Measurements from ENCODE around the gene CHST3.

The CHST3 gene

DNA sequence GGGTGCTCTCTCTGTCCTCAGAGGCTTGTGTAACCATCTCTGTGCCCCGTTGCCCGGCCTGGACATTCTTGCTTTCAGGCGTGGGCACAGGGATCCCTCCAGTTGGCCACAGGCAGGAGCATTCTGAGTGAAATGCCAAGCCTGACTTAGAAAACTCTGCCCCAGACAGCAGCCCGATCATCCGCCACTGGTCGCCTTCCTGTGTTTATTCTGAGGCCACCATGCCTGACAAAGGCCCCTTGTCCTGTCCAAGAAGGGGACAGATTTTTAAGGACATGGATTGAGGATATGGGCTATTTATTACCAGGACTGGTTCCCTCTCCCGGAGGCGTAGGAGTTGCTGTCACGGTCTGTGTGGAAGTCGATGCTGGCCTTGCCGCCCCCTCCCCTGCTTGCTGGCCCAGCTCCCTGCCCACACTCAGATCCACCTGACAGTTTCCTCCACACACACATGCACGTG is 69.9 kb downstream of the CHST3 start:
- Histone ChIP-seq H3K4me1 (ENCODE audit: control insufficient read depth in 1 of 2, insufficient read depth in 1 of 2, low read depth in 1 of 2, low read length in 1 of 2) (no peaks in the 10 kb centered on the region), H3K27me3 (peaks cover 8% of the 10 kb centered on the region), H3K27ac (no peak overlapping the region), H3K9me3 (no peaks in the 10 kb centered on the region), H3K36me3 (no peaks in the 10 kb centered on the region), H3K4me3 (ENCODE audit: low read depth in 1 of 2, low read length in 1 of 2) (no peak overlapping the region)
- TF ChIP-seq CTCF (IDR thresholded peaks at IDR 0.05), result no peak

GRCh38 chr10:72034761-72035160 is 70.6 kb downstream of the CHST3 start:
- no peak overlapping the region for H3K4me3 ChIP-seq (ENCODE audit: low read depth in 1 of 2, low read length in 1 of 2)
- H3K27me3 ChIP-seq, result peaks cover 5% of the 10 kb centered on the region
- H3K4me1 ChIP-seq (ENCODE audit: control insufficient read depth in 1 of 2, insufficient read depth in 1 of 2, low read depth in 1 of 2, low read length in 1 of 2), result no peaks in the 10 kb centered on the region
- H3K36me3 ChIP-seq, result no peaks in the 10 kb centered on the region
- no peak for TF ChIP-seq CTCF (IDR thresholded peaks at IDR 0.05)
- no peak overlapping the region for H3K27ac ChIP-seq
- H3K9me3 ChIP-seq, result no peaks in the 10 kb centered on the region

GRCh38 chr10:72035252-72035887 is 71.2 kb downstream of the CHST3 start:
- no peaks in the 10 kb centered on the region for H3K4me1 ChIP-seq (ENCODE audit: control insufficient read depth in 1 of 2, insufficient read depth in 1 of 2, low read depth in 1 of 2, low read length in 1 of 2)
- no peaks in the 10 kb centered on the region for H3K9me3 ChIP-seq
- no peaks in the 10 kb centered on the region for H3K27me3 ChIP-seq
- H3K27ac ChIP-seq, result no peak overlapping the region
- TF ChIP-seq CTCF (IDR thresholded peaks at IDR 0.05), result no peak
- no peak overlapping the region for H3K4me3 ChIP-seq (ENCODE audit: low read depth in 1 of 2, low read length in 1 of 2)
- no peaks in the 10 kb centered on the region for H3K36me3 ChIP-seq

DNA sequence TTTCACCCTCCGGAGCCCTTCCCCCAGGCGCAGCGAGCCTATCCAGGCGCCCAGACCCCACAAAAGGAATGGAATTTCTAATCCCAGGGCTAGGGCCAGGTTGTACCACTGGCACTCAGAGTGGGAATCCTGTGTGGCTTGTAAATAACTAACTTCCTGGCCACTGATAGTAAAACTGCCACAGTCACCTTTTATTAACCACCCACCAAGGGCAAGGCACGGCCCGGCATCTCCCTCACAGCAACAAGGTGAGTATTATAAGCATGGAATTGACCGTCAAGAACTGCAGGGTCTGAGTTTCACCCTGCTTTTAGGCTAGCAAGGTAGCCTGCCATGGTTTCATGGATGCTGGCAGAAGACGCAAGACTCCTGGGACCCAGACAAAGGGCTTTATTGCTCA is 73.1 kb downstream of the CHST3 start:
- Histone ChIP-seq H3K36me3 (no peaks in the 10 kb centered on the region), H3K9me3 (no peaks in the 10 kb centered on the region), H3K4me3 (ENCODE audit: low read depth in 1 of 2, low read length in 1 of 2) (no peak overlapping the region), H3K27me3 (no peaks in the 10 kb centered on the region), H3K4me1 (ENCODE audit: control insufficient read depth in 1 of 2, insufficient read depth in 1 of 2, low read depth in 1 of 2, low read length in 1 of 2) (no peaks in the 10 kb centered on the region), H3K27ac (no peak overlapping the region)
- TF ChIP-seq CTCF (IDR thresholded peaks at IDR 0.05), result no peak

GRCh38 chr10:72037811-72038210 is 73.6 kb downstream of the CHST3 start:
- no peak for TF ChIP-seq CTCF (IDR thresholded peaks at IDR 0.05)
- Histone ChIP-seq H3K4me3 (ENCODE audit: low read depth in 1 of 2, low read length in 1 of 2) (no peak overlapping the region), H3K4me1 (ENCODE audit: control insufficient read depth in 1 of 2, insufficient read depth in 1 of 2, low read depth in 1 of 2, low read length in 1 of 2) (no peaks in the 10 kb centered on the region), H3K27ac (no peak overlapping the region), H3K9me3 (no peaks in the 10 kb centered on the region), H3K27me3 (no peaks in the 10 kb centered on the region), H3K36me3 (no peaks in the 10 kb centered on the region)

All from neutrophil (primary cell).